Panc1 (cell line): ENCODE data around the gene UCMA. TPM values are rescaled to one million over a fixed set of nuclear protein-coding genes. Genes with fewer than 3 reads are reported as not detected.

Experiments used
- ATAC-seq: fragments of 200-7000 bp; cut with Tn5 transposase; 2 replicates; pipeline ENCODE4 v1.9.1; 2020; ENCODE audit warnings: mild to moderate bottlenecking, moderate library complexity
- BruUV-seq: library from RNA; stranded (reverse); fragments of 400-500 nt; replicated peaks from 2 replicates; lab custom pipeline; 2021; lab: Mats Ljungman, UMichigan
- CTCF ChIA-PET: fragments of 300-600 bp; sonication (Branson Sonifier 250); formaldehyde crosslinking; loops from one replicate; lab custom pipeline; 2022; ENCODE audit warnings: antibody characterized with exemption; lab: Charles Lee
- POLR2A ChIA-PET: fragments of 300-600 bp; sonication (Branson Sonifier 250); formaldehyde crosslinking; loops from one replicate; lab custom pipeline; 2022; ENCODE audit warnings: antibody characterized with exemption; lab: Charles Lee
- DNase-seq: peaks from one replicate; pipeline ENCODE4 v3.0.0-alpha.2; 2010; ENCODE audit warnings: low read depth, low spot score
- H3K27ac ChIP-seq: 2 replicates; pipeline ENCODE4 v1.5.1; 2011; ENCODE audit warnings: mild to moderate bottlenecking, low read length, inconsistent platforms
- H3K27me3 ChIP-seq: fragments of 200-500 bp; sonication (Bioruptor generic); 2 replicates; pipeline ENCODE4 v1.6.0; 2014; ENCODE audit warnings: low read length, inconsistent platforms; ENCODE audit not compliant: control insufficient read depth, insufficient read depth
- H3K36me3 ChIP-seq: fragments of 200-500 bp; sonication (Bioruptor generic); 2 replicates; pipeline ENCODE4 v1.5.1; 2014; ENCODE audit warnings: inconsistent platforms, mild to moderate bottlenecking, low read length, moderate library complexity; ENCODE audit not compliant: control insufficient read depth, insufficient read depth
- H3K4me1 ChIP-seq: 2 replicates; pipeline ENCODE4 v1.5.1; 2011; ENCODE audit warnings: inconsistent platforms, mild to moderate bottlenecking, low read length, moderate library complexity; ENCODE audit not compliant: control insufficient read depth, insufficient read depth
- H3K4me3 ChIP-seq, 2 experiments: 2 replicates each; pipeline ENCODE4 v1.5.1; 2011 to 2012; ENCODE audit warnings: low read depth in 2 of 2, low read length in 2 of 2, mild to moderate bottlenecking in 2 of 2, inconsistent platforms in 1 of 2, moderate library complexity in 1 of 2
- H3K9me3 ChIP-seq: fragments of 200-500 bp; sonication (Bioruptor generic); 2 replicates; pipeline ENCODE4 v1.5.1; 2014; ENCODE audit warnings: low read depth, mild to moderate bottlenecking, inconsistent platforms, low read length, moderate library complexity; ENCODE audit not compliant: control insufficient read depth, insufficient read depth
- CTCF ChIP-seq: fragments of 450-650 bp; IDR thresholded peaks from 2 replicates; pipeline ENCODE4 v1.5.1; 2017; ENCODE audit warnings: mild to moderate bottlenecking
- POLR2AphosphoS5 ChIP-seq: IDR thresholded peaks from 2 replicates; pipeline ENCODE4 v1.6.1; 2012; ENCODE audit warnings: mild to moderate bottlenecking, low read depth, low read length, moderate library complexity
- SIN3A ChIP-seq: IDR thresholded peaks from 2 replicates; pipeline ENCODE4 v1.6.1; 2012; ENCODE audit warnings: low read depth, mild to moderate bottlenecking, low read length, moderate library complexity, borderline replicate concordance; ENCODE audit not compliant: insufficient read depth
- TCF7L2 ChIP-seq: IDR thresholded peaks from 2 replicates; pipeline ENCODE4 v1.6.1; 2011; ENCODE audit warnings: mild to moderate bottlenecking, low read depth, low read length, inconsistent platforms
- in situ Hi-C: cut with HindIII; loops from 2 replicates; pipeline ENCODE4 v1.10.0; 2016; ENCODE audit warnings: low sequenced_read_pairs, low pct_unique_long_range_greater_than_20kb
- intact Hi-C: fragments of 100-400 bp; cut with micrococcal nuclease; formaldehyde crosslinking; loops from one replicate; pipeline ENCODE4 v1.10.0; 2022; ENCODE audit not compliant: unreplicated experiment
- total RNA-seq: library from RNA; stranded (reverse); gene quantifications from one replicate; pipeline ENCODE4 v1.2.1, GENCODE V29; 2021; ENCODE audit not compliant: unreplicated experiment
- TF ChIP-seq, protein P1 (sequence below), 2 experiments: IDR thresholded peaks; 2 replicates each; pipeline ENCODE4 v1.6.1; 2011 to 2012; ENCODE audit warnings: low read depth in 2 of 2, control low read depth in 1 of 2, low read length in 1 of 2, mild to moderate bottlenecking in 1 of 2, moderate library complexity in 1 of 2; ENCODE audit not compliant: insufficient read depth in 1 of 2

Gene UCMA
- total RNA-seq, 1 experiment from 2014 or later, result not detected

DNA sequence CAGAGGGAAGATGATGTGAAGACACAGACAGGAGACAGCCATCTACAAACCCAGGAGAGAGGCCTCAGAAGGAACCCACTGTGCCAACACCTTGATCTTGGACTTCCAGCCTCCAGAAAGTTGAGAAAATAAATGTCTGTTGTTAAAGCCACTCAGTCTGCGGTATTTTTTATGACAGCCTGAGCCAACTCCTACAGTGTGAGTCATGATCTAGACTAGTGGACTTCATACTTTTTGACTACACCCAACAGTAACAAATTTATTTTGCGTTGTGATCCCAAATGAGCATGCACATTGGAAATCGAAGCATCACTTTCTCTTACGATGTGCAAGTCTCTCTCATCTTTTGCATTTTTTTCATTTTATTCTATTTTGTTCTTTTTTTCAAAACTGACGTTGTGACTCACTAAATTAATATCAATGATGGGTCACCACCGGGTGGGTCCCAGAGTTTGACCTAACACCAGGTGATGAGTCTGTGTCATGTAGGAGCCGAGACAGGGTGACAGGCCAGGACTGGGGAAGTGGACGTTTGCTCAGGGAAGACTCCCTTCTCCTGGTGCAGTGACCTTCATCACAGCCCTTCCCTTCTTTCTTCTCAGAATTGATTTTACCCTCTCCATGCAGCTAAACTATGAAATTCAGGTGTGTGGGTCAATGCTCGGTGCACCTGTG lies 36.8 kb upstream of the UCMA start:
- ChIA-PET CTCF (no interaction called here), POLR2A (no interaction called here)
- Histone ChIP-seq H3K27me3 (no peaks in the 10 kb centered on the region), H3K9me3 (no peaks in the 10 kb centered on the region), H3K4me1 (no peaks in the 10 kb centered on the region), H3K4me3 (no peak overlapping the region), H3K36me3 (no peaks in the 10 kb centered on the region), H3K27ac (no peak overlapping the region)
- DNase-seq (no peak), ATAC-seq (no peak)
- in situ Hi-C loops (no loop called here), intact Hi-C loops (no loop called here)
- no TSS peak for BruUV-seq
- no peak for TF ChIP-seq POLR2AphosphoS5
- TF ChIP-seq, protein P1, sequence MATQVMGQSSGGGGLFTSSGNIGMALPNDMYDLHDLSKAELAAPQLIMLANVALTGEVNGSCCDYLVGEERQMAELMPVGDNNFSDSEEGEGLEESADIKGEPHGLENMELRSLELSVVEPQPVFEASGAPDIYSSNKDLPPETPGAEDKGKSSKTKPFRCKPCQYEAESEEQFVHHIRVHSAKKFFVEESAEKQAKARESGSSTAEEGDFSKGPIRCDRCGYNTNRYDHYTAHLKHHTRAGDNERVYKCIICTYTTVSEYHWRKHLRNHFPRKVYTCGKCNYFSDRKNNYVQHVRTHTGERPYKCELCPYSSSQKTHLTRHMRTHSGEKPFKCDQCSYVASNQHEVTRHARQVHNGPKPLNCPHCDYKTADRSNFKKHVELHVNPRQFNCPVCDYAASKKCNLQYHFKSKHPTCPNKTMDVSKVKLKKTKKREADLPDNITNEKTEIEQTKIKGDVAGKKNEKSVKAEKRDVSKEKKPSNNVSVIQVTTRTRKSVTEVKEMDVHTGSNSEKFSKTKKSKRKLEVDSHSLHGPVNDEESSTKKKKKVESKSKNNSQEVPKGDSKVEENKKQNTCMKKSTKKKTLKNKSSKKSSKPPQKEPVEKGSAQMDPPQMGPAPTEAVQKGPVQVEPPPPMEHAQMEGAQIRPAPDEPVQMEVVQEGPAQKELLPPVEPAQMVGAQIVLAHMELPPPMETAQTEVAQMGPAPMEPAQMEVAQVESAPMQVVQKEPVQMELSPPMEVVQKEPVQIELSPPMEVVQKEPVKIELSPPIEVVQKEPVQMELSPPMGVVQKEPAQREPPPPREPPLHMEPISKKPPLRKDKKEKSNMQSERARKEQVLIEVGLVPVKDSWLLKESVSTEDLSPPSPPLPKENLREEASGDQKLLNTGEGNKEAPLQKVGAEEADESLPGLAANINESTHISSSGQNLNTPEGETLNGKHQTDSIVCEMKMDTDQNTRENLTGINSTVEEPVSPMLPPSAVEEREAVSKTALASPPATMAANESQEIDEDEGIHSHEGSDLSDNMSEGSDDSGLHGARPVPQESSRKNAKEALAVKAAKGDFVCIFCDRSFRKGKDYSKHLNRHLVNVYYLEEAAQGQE (IDR thresholded peaks at IDR 0.05; ENCODE audit: insufficient read depth in 1 of 2, low read depth in 2 of 2, low read length in 1 of 2), result no peak
- no peak for TF ChIP-seq CTCF
- no peak for TF ChIP-seq TCF7L2
- TF ChIP-seq SIN3A, result no peak

- intact Hi-C loops, result no loop called here
- H3K9me3 ChIP-seq, result no peaks in the 10 kb centered on the region
- H3K27ac ChIP-seq, result no peak overlapping the region
- no peaks in the 10 kb centered on the region for H3K27me3 ChIP-seq
- H3K4me1 ChIP-seq, result no peaks in the 10 kb centered on the region
- in situ Hi-C loops, result no loop called here
- CTCF ChIA-PET, result interaction anchor here (0.7 kb wide), 1 partner anchor 91 kb away, joined by 3 read pairs; no protein-coding TSS in a partner anchor
- POLR2A ChIA-PET, result no interaction called here
- no peak for TF ChIP-seq CTCF
- TF ChIP-seq POLR2AphosphoS5, result no peak
- no peak for TF ChIP-seq SIN3A
- TF ChIP-seq TCF7L2, result no peak
- TF ChIP-seq, protein P1 (IDR thresholded peaks at IDR 0.05; ENCODE audit: insufficient read depth in 1 of 2, low read depth in 2 of 2, low read length in 1 of 2), result no peak
- H3K4me3 ChIP-seq, result no peak overlapping the region
- DNase-seq, result no peak
- no peaks in the 10 kb centered on the region for H3K36me3 ChIP-seq
- no TSS peak for BruUV-seq
- ATAC-seq, result no peak
Measured at GRCh38 chr10:13268841-13269240, 34.7 kb upstream of the UCMA start.
